ENCODE measurements around the gene TPM4.

- TF ChIP-seq POLR2A (IDR thresholded peaks at IDR 0.05; ENCODE audit: insufficient read depth in 1 of 2, low read depth in 2 of 2, low read length in 2 of 2) (no peak), ATF1 (CRISPR knock-in tag; IDR thresholded peaks at IDR 0.05) (no peak), YEATS2 (CRISPR knock-in tag; IDR thresholded peaks at IDR 0.05; ENCODE audit: borderline replicate concordance) (no peak), KLF13 (CRISPR knock-in tag; IDR thresholded peaks at IDR 0.05) (no peak), TAF15 (IDR thresholded peaks at IDR 0.05; ENCODE audit: low read depth, low read length, poor library complexity, severe bottlenecking) (no peak), SIN3A (IDR thresholded peaks at IDR 0.05; ENCODE audit: borderline replicate concordance, low read depth, low read length) (no peak), ZNF547 (CRISPR knock-in tag; IDR thresholded peaks at IDR 0.05) (no peak), TGIF2 (CRISPR knock-in tag; IDR thresholded peaks at IDR 0.05) (no peak), ZNF235 (CRISPR knock-in tag; IDR thresholded peaks at IDR 0.05; ENCODE audit: borderline replicate concordance) (no peak), NR2F1 (CRISPR knock-in tag; IDR thresholded peaks at IDR 0.05) (no peak), ZNF3 (CRISPR knock-in tag; IDR thresholded peaks at IDR 0.05) (no peak), FOXJ3 (CRISPR knock-in tag; IDR thresholded peaks at IDR 0.05; ENCODE audit: borderline replicate concordance) (no peak)
- TF ChIP-seq, protein P1, sequence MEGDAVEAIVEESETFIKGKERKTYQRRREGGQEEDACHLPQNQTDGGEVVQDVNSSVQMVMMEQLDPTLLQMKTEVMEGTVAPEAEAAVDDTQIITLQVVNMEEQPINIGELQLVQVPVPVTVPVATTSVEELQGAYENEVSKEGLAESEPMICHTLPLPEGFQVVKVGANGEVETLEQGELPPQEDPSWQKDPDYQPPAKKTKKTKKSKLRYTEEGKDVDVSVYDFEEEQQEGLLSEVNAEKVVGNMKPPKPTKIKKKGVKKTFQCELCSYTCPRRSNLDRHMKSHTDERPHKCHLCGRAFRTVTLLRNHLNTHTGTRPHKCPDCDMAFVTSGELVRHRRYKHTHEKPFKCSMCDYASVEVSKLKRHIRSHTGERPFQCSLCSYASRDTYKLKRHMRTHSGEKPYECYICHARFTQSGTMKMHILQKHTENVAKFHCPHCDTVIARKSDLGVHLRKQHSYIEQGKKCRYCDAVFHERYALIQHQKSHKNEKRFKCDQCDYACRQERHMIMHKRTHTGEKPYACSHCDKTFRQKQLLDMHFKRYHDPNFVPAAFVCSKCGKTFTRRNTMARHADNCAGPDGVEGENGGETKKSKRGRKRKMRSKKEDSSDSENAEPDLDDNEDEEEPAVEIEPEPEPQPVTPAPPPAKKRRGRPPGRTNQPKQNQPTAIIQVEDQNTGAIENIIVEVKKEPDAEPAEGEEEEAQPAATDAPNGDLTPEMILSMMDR (CRISPR knock-in tag; IDR thresholded peaks at IDR 0.05) = no peak
These were observed 5.1 kb upstream of the TPM4 start for GRCh38 chr19:16071072-16071691.

Measured in HepG2 (cell line).